DOHH2 (cell line): ENCODE data around the gene MT2A.

Source experiments
- H3F3A ChIP-seq: fragments of 200-600 bp; sonication (generic), shearing (Covaris generic); 2 replicates; pipeline ENCODE4 v1.6.0; 2016; ENCODE audit warnings: antibody characterized with exemption, mild to moderate bottlenecking; ENCODE audit not compliant: control insufficient read depth, insufficient read depth
- H3K27ac ChIP-seq: fragments of 200-600 bp; sonication (generic); 2 replicates; pipeline ENCODE4 v1.5.1; 2014; ENCODE audit warnings: low read depth, mild to moderate bottlenecking, low read length, moderate library complexity
- H3K27me3 ChIP-seq: fragments of 200-600 bp; sonication (generic); 2 replicates; pipeline ENCODE4 v1.6.1; 2014; ENCODE audit warnings: mild to moderate bottlenecking, low read length, mixed read lengths; ENCODE audit not compliant: control insufficient read depth
- H3K36me3 ChIP-seq: fragments of 200-600 bp; sonication (generic); 2 replicates; pipeline ENCODE4 v1.6.1; 2014; ENCODE audit warnings: mild to moderate bottlenecking, low read length, moderate library complexity, mixed read lengths; ENCODE audit not compliant: control insufficient read depth
- H3K4me1 ChIP-seq: fragments of 200-600 bp; sonication (generic); 2 replicates; pipeline ENCODE4 v1.6.1; 2014; ENCODE audit warnings: mild to moderate bottlenecking, low read length, mixed read lengths; ENCODE audit not compliant: control insufficient read depth
- H3K4me2 ChIP-seq: fragments of 200-600 bp; sonication (generic); 2 replicates; pipeline ENCODE4 v1.6.0; 2014; ENCODE audit warnings: mild to moderate bottlenecking, low read length, moderate library complexity
- H3K4me3 ChIP-seq: fragments of 200-600 bp; sonication (generic); 2 replicates; pipeline ENCODE4 v1.5.1; 2014; ENCODE audit warnings: mild to moderate bottlenecking, low read length, mixed read lengths
- H3K79me2 ChIP-seq: fragments of 200-600 bp; sonication (generic); 2 replicates; pipeline ENCODE4 v1.6.1; 2014; ENCODE audit warnings: mild to moderate bottlenecking, low read length, mixed read lengths; ENCODE audit not compliant: control insufficient read depth
- H3K9me2 ChIP-seq: fragments of 200-600 bp; sonication (generic); replicated peaks from 2 replicates; pipeline ENCODE4 v1.6.1; 2014; ENCODE audit warnings: mild to moderate bottlenecking, low read length, mixed read lengths; ENCODE audit not compliant: control insufficient read depth
- H3K9me3 ChIP-seq: fragments of 200-600 bp; sonication (generic); 2 replicates; pipeline ENCODE4 v1.6.1; 2014; ENCODE audit warnings: antibody characterized with exemption, low read length, mixed read lengths; ENCODE audit not compliant: control insufficient read depth, insufficient read depth
- H4K20me1 ChIP-seq: fragments of 200-600 bp; sonication (generic); 2 replicates; pipeline ENCODE4 v1.6.0; 2014; ENCODE audit warnings: low read depth, mild to moderate bottlenecking, antibody characterized with exemption, low read length, moderate library complexity; ENCODE audit not compliant: control insufficient read depth, insufficient read depth
- EZH2phosphoT487 ChIP-seq: fragments of 200-600 bp; sonication (generic); IDR thresholded peaks from 2 replicates; pipeline ENCODE4 v1.6.1; 2017; ENCODE audit warnings: borderline replicate concordance, mild to moderate bottlenecking, antibody characterized with exemption, low read length, moderate library complexity, mixed read lengths
- TF ChIP-seq, protein P1 (sequence below): fragments of 200-600 bp; sonication (generic); IDR thresholded peaks from one replicate; pipeline ENCODE4 v1.5.1; 2014; ENCODE audit warnings: antibody characterized with exemption, mild to moderate bottlenecking, low read depth, low read length; ENCODE audit not compliant: poor library complexity, severe bottlenecking

The MT2A gene

GRCh38 chr16:56608876-56609462, 585 bp downstream of the MT2A start:
- H3F3A ChIP-seq = no peaks in the 10 kb centered on the region
- TF ChIP-seq EZH2phosphoT487 = no peak
- TF ChIP-seq, protein P1, sequence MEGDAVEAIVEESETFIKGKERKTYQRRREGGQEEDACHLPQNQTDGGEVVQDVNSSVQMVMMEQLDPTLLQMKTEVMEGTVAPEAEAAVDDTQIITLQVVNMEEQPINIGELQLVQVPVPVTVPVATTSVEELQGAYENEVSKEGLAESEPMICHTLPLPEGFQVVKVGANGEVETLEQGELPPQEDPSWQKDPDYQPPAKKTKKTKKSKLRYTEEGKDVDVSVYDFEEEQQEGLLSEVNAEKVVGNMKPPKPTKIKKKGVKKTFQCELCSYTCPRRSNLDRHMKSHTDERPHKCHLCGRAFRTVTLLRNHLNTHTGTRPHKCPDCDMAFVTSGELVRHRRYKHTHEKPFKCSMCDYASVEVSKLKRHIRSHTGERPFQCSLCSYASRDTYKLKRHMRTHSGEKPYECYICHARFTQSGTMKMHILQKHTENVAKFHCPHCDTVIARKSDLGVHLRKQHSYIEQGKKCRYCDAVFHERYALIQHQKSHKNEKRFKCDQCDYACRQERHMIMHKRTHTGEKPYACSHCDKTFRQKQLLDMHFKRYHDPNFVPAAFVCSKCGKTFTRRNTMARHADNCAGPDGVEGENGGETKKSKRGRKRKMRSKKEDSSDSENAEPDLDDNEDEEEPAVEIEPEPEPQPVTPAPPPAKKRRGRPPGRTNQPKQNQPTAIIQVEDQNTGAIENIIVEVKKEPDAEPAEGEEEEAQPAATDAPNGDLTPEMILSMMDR = no peak
- H3K9me3 ChIP-seq = no peaks in the 10 kb centered on the region
- H3K4me1 ChIP-seq = peaks cover 27% of the 10 kb centered on the region
- peak overlapping the region; percentile 68 for H3K4me3 ChIP-seq
- H3K27ac ChIP-seq = no peak overlapping the region
- peaks cover 16% of the 10 kb centered on the region for H3K27me3 ChIP-seq
- no peaks in the 10 kb centered on the region for H3K9me2 ChIP-seq
- no peaks in the 10 kb centered on the region for H4K20me1 ChIP-seq
- H3K4me2 ChIP-seq = peak overlapping the region; percentile 83
- no peaks in the 10 kb centered on the region for H3K79me2 ChIP-seq
- no peaks in the 10 kb centered on the region for H3K36me3 ChIP-seq

DNA sequence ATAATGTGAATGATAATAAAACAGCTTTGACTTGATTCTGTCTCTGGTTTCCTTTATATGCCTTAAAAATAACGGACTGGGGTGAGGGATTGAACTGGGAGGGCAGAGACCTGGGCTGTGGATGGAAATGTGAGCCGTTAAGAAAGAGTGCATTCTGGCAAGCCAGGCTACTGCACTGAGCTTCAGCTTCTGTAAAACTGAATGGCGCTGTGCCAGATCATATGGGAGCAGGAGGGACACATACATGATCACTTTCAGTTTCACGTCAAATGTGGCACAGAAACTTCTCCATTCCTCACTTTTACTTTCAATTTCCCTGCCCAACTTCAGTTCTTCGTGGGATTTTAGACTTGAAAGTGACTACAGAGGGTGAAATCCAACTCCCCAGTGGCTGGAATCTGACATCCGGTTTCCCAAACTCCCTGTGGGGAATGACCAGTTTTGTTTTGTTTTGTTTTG, 1.1 kb downstream of the MT2A start:
- no peaks in the 10 kb centered on the region for H4K20me1 ChIP-seq
- no peaks in the 10 kb centered on the region for H3K36me3 ChIP-seq
- no peak overlapping the region for H3K27ac ChIP-seq
- no peaks in the 10 kb centered on the region for H3K9me3 ChIP-seq
- peaks cover 27% of the 10 kb centered on the region for H3K4me1 ChIP-seq
- no peaks in the 10 kb centered on the region for H3K79me2 ChIP-seq
- TF ChIP-seq EZH2phosphoT487 = no peak
- TF ChIP-seq, protein P1 = no peak
- H3K4me2 ChIP-seq = peak overlapping the region; percentile 83
- peaks cover 16% of the 10 kb centered on the region for H3K27me3 ChIP-seq
- no peaks in the 10 kb centered on the region for H3F3A ChIP-seq
- peak overlapping the region; percentile 68 for H3K4me3 ChIP-seq
- no peaks in the 10 kb centered on the region for H3K9me2 ChIP-seq

DNA sequence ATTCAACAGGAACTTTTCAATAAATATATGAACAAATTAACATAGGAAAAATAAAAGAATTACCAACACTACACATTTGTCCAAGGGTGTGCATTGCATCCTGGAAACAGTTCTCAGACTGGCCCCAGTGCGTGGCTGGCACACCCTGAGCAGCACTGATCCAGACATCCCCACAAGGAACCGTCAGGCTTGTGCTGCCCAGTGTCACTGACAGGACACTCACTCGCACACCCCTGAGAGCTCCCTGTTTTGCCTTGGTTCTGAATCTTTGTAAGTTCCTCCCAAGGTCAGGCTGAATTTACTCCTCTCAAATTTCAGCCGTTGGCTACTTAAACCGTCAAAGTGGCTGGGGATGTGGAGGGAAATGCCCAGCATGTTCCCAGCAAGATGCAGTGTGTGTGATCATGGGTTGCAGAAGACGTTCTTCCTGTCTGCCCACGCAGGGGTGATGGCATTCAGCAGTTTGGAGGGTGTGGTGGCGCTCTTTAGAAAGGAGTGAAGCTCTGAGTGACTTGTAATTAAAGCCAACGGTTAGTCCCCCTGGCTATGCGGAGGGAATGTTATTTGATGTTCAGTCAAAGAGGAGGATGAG, 1.7 kb downstream of the MT2A start:
- TF ChIP-seq, protein P1 = no peak
- TF ChIP-seq EZH2phosphoT487 = no peak
- H3K4me3 ChIP-seq = peak overlapping the region; percentile 68; the same call in 1 of the 2 replicates
- H3K4me1 ChIP-seq = peaks cover 27% of the 10 kb centered on the region
- peaks cover 18% of the 10 kb centered on the region for H3K27me3 ChIP-seq
- H3K79me2 ChIP-seq = no peaks in the 10 kb centered on the region
- H3K27ac ChIP-seq = no peak overlapping the region
- no peaks in the 10 kb centered on the region for H3K9me3 ChIP-seq
- H3F3A ChIP-seq = no peaks in the 10 kb centered on the region
- H4K20me1 ChIP-seq = no peaks in the 10 kb centered on the region
- no peaks in the 10 kb centered on the region for H3K9me2 ChIP-seq
- H3K4me2 ChIP-seq = peak overlapping the region; percentile 83
- no peaks in the 10 kb centered on the region for H3K36me3 ChIP-seq
